Inflammatory macrophage treated with lipopolysaccharide for 1 hour (primary cell): ENCODE measurements around the gene TRPM1.

ENCODE experiments used
- DNase-seq, 2 donors: peaks; one replicate each; pipeline ENCODE4 v3.0.0-alpha.2; 2020 to 2022

TRPM1 gene

GRCh38 chr15:30962079-30962478 lies 139.4 kb downstream of the TRPM1 start:
- DNase-seq: no peak

- DNase-seq: no peak
Measured at GRCh38 chr15:30958219-30958618, 143.3 kb downstream of the TRPM1 start.

DNA sequence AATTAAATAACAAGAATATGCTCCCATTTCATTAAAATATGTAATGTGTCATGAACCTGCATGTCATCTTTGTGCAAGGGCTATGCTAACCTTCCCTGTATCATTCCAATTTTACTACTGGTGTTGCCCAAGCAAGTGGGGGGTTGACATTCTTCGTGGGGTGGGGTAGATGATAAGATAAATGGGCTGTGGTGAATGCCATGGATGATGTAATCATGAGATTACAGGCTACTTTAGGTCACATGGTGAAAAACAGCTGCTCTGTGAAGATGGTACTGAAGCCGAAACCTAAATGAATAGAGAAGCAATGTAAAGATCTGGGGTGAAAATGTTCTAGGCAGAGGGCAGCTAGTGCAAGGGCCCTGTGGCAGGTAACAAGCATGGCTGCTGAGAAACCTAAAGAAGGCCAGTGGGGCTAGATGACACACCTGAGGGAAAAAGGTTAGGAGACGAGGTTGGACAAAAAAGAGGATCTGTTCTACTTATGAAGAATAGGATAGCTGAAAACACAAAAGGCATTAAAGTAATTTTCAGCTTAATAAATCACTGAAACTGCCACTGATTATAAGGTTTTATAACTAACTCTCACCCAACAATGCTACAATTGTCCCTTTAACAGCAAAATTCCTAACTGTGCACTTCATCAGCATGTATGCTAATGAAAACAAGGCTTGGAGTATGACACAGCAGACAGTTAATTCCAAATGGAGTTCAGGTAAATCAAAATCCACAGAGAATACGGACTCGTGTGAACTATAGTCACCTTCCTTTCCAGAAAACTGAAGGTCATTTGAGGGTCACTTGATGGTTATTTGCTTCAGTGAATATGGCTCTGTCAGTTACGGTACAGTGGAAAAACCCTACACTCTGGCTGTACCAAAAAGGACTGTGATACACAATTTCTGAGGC lies 145.1 kb downstream of the TRPM1 start:
- DNase-seq: no peak

GRCh38 chr15:30954674-30955073 lies 146.9 kb downstream of the TRPM1 start:
- DNase-seq: no peak

GRCh38 chr15:30953731-30954378 lies 147.7 kb downstream of the TRPM1 start:
- DNase-seq: no peak

DNA sequence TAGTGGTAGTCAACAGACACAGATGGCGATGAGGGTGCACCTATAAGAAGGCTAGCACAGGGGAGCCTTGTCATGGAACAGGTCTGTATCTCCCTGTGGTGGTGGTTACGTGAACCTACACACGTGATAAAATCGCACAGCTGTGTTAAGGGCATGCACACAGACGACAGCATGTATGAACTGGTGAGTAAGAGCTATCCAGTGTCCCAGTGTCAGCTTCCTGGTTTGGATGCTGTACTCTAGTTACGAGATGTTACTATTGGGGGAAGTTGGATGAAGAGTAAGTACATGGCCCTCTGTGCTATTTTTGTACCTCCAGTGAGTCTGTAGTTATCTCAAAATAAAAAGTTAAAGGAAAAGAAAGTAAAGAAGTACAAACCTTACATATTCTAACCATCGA lies 148.3 kb downstream of the TRPM1 start:
- no peak for DNase-seq
